ENCODE results near the gene CMTM2.

DNA sequence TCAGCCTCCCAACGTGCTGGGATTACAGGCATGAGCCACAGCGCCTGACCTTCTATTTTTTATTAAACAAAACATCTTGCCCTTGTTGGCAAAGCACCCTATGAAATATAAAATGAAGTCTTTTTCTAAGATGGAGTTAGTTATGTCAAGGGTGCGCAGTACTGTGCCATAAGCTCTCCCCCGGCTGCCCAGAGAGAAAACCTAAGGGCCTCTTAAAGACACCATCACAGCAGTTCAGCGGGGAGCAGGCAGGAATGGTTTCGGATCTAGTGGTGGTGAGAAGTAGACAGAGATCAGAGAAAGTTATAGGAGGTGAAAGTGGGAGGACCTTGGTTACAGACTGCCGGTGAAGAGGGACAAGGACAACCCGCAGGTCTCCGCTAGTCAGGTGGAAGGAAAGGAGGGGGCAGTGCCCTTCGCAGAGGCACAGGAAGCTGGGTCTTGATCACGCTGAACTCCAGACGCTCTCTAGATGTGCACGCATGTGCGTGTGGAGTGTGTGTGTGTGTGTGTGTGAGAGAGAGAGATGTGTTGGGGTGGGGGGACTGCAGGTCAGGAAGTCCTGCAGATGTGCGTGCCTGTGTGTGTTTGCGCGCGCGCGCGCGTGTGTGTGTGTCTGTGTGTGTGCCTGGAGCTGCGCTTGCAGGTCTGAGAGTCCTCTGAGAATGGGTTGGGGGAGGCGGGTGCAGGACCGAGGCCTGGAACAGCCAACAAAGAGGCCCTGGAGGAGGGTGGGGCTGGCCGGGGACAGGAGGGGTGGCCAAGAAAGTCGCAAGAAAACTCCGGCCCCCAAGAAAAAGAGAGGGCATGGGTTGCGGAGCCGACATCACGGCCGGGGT lies 24.5 kb downstream of the CMTM2 start:
- TF ChIP-seq POLR2A (IDR thresholded peaks at IDR 0.05; ENCODE audit: extremely low read depth, insufficient read length) (peak; percentile 53), MYC (IDR thresholded peaks at IDR 0.05; ENCODE audit: low read depth, low read length) (peak; percentile 67)
- TF ChIP-seq, protein P1, sequence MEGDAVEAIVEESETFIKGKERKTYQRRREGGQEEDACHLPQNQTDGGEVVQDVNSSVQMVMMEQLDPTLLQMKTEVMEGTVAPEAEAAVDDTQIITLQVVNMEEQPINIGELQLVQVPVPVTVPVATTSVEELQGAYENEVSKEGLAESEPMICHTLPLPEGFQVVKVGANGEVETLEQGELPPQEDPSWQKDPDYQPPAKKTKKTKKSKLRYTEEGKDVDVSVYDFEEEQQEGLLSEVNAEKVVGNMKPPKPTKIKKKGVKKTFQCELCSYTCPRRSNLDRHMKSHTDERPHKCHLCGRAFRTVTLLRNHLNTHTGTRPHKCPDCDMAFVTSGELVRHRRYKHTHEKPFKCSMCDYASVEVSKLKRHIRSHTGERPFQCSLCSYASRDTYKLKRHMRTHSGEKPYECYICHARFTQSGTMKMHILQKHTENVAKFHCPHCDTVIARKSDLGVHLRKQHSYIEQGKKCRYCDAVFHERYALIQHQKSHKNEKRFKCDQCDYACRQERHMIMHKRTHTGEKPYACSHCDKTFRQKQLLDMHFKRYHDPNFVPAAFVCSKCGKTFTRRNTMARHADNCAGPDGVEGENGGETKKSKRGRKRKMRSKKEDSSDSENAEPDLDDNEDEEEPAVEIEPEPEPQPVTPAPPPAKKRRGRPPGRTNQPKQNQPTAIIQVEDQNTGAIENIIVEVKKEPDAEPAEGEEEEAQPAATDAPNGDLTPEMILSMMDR (IDR thresholded peaks at IDR 0.05; ENCODE audit: low read depth, low read length) = no peak
- TF ChIP-seq, protein P2, sequence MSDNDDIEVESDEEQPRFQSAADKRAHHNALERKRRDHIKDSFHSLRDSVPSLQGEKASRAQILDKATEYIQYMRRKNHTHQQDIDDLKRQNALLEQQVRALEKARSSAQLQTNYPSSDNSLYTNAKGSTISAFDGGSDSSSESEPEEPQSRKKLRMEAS (IDR thresholded peaks at IDR 0.05; ENCODE audit: low read depth, low read length) = peak; percentile 83

Data from NB4 (cell line).